ENCODE data around the gene SH3GL1. TPM values are rescaled to one million over a fixed set of nuclear protein-coding genes. Genes with fewer than 3 reads are reported as not detected.
"Not testable (repeated sequence)": the region's sequence is repeated elsewhere in the genome, so short reads cannot be mapped to it uniquely, and the experiment has no call there.

The SH3GL1 gene
- total RNA-seq, 1 experiment from 2014 or later = 261 TPM

- DNase-seq (ENCODE audit: low read depth) = no peak
Observed at GRCh38 chr19:4363571-4364304, 36.6 kb downstream of the SH3GL1 start.

GRCh38 chr19:4362831-4363545 lies 37.4 kb downstream of the SH3GL1 start:
- DNase-seq (ENCODE audit: low read depth) = no peak

- no peak for DNase-seq (ENCODE audit: low read depth)
Observed at GRCh38 chr19:4362101-4362828, 38.1 kb downstream of the SH3GL1 start.

GRCh38 chr19:4361152-4362046 lies 38.9 kb downstream of the SH3GL1 start:
- DNase-seq (ENCODE audit: low read depth) = no peak

- DNase-seq (ENCODE audit: low read depth) = no peak
Observed at GRCh38 chr19:4360641-4361151, 39.7 kb downstream of the SH3GL1 start.

- DNase-seq (ENCODE audit: low read depth) = no peak
Observed at GRCh38 chr19:4360081-4360569, 40.2 kb downstream of the SH3GL1 start.

- no peak for DNase-seq (ENCODE audit: low read depth)
Observed at GRCh38 chr19:4359627-4360000, 40.7 kb downstream of the SH3GL1 start.

GRCh38 chr19:4358709-4359626 lies 41.4 kb downstream of the SH3GL1 start:
- no peak for DNase-seq (ENCODE audit: low read depth)

GRCh38 chr19:4357921-4358326 lies 42.4 kb downstream of the SH3GL1 start:
- DNase-seq (ENCODE audit: low read depth) = no peak

GRCh38 chr19:4357095-4357797 lies 43.1 kb downstream of the SH3GL1 start:
- DNase-seq (ENCODE audit: low read depth) = no peak

- DNase-seq (ENCODE audit: low read depth) = no peak
Observed at GRCh38 chr19:4354897-4355296, 45.5 kb downstream of the SH3GL1 start.

GRCh38 chr19:4354282-4354681 lies 46.1 kb downstream of the SH3GL1 start:
- no peak for DNase-seq (ENCODE audit: low read depth)

GRCh38 chr19:4352701-4353121 lies 47.6 kb downstream of the SH3GL1 start:
- DNase-seq (ENCODE audit: low read depth) = peak; percentile 64

- DNase-seq (ENCODE audit: low read depth) = no peak
Observed at GRCh38 chr19:4350726-4351125, 49.6 kb downstream of the SH3GL1 start.

- no peak for DNase-seq (ENCODE audit: low read depth)
Observed at GRCh38 chr19:4350111-4350510, 50.2 kb downstream of the SH3GL1 start.

GRCh38 chr19:4349225-4349624 lies 51.1 kb downstream of the SH3GL1 start:
- DNase-seq (ENCODE audit: low read depth) = not testable (repeated sequence)

GRCh38 chr19:4347521-4347920 lies 52.8 kb downstream of the SH3GL1 start:
- DNase-seq (ENCODE audit: low read depth) = no peak

- no peak for DNase-seq (ENCODE audit: low read depth)
Observed at GRCh38 chr19:4346020-4346383, 54.3 kb downstream of the SH3GL1 start.

- DNase-seq (ENCODE audit: low read depth) = no peak
Observed at GRCh38 chr19:4345342-4346019, 54.9 kb downstream of the SH3GL1 start.

All from LHCN-M2 (cell line).